Stimulated activated effector memory CD8-positive, alpha-beta T cell treated with anti-CD3 and anti-CD28 coated beads, Interleukin-12 subunit alpha, Interleukin-12 subunit beta, amount 100 ng/mL, for 72 hours (primary cell): ENCODE measurements around the gene CARD19.

Source experiments
- ATAC-seq: fragments of 150-1000 bp; cut with Tn5 transposase; 2 replicates; pipeline ENCODE4 v1.10.0; 2021
- DNase-seq, 2 donors: peaks; one replicate each; pipeline ENCODE4 v3.0.0; 2021 to 2022; ENCODE audit warnings: low spot score in 2 of 2
- H3K27ac Mint-ChIP-seq: one replicate; pipeline ENCODE4 v1.8.0; 2022; ENCODE audit warnings: mild to moderate bottlenecking, mixed read lengths
- H3K36me3 Mint-ChIP-seq: one replicate; pipeline ENCODE4 v1.8.0; 2022; ENCODE audit warnings: mild to moderate bottlenecking, mixed read lengths
- H3K4me1 Mint-ChIP-seq: one replicate; pipeline ENCODE4 v1.8.0; 2022; ENCODE audit warnings: mixed read lengths
- H3K4me3 Mint-ChIP-seq: one replicate; pipeline ENCODE4 v1.8.0; 2022; ENCODE audit warnings: mild to moderate bottlenecking, mixed read lengths
- H3K9me3 Mint-ChIP-seq: one replicate; pipeline ENCODE4 v1.8.0; 2022; ENCODE audit warnings: mixed read lengths

Gene CARD19

DNA sequence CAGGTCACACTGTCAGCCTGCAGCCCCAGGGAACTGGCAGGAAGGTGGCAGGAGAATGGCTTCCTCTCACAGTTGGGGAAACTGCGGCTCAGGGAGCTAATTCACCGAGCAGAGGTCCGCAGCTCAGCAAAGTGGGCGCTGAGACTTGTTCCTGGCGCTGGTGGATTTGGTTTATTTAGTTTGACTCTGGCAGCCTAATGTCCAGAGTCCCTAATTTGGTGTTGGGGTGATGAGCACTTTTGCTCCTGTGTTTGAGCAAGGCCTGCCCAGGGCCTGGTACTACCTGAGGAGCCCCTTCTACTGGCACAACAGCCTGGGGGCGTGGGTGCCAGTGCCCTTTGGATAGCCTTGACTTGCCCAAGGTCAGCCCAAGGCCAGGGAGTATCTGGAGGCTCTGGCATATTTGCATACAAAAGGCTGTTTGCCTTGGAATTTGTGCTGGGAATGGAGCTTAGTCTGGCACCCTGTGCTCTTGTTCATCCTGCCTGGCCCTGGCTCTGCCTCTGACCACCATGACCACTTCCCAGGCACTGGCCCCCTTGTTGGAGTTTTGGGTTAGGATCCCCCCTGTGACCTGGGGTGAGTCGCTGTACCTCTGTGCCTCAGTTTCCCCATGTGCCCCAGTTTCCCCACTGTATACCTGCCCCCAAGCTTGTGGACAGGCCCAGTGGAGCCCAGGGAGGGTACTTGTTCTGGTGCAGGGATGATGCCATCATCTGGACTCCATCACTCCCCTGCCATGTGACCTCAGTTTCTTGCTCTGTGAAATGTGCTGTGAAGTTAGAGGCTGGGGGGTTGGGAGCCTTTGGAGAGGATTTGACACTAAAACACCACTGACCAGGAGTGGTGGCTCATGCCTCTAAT is 36.1 kb upstream of the CARD19 start:
- ATAC-seq = no peak
- H3K36me3 Mint-ChIP-seq = peaks cover 17% of the 10 kb centered on the region
- H3K27ac Mint-ChIP-seq = peak overlapping the region; percentile 86
- DNase-seq = peak in 1 of 2 donors; percentile 53
- H3K9me3 Mint-ChIP-seq = no peaks in the 10 kb centered on the region
- H3K4me3 Mint-ChIP-seq = peak overlapping the region; percentile 79
- H3K4me1 Mint-ChIP-seq = peaks cover 62% of the 10 kb centered on the region

GRCh38 chr9:93060746-93061259 is 35.2 kb upstream of the CARD19 start:
- peaks cover 25% of the 10 kb centered on the region for H3K36me3 Mint-ChIP-seq
- ATAC-seq = no peak
- H3K4me3 Mint-ChIP-seq = peak overlapping the region; percentile 79
- no peak for DNase-seq
- H3K4me1 Mint-ChIP-seq = peaks cover 66% of the 10 kb centered on the region
- H3K27ac Mint-ChIP-seq = peak overlapping the region; percentile 86
- no peaks in the 10 kb centered on the region for H3K9me3 Mint-ChIP-seq

DNA sequence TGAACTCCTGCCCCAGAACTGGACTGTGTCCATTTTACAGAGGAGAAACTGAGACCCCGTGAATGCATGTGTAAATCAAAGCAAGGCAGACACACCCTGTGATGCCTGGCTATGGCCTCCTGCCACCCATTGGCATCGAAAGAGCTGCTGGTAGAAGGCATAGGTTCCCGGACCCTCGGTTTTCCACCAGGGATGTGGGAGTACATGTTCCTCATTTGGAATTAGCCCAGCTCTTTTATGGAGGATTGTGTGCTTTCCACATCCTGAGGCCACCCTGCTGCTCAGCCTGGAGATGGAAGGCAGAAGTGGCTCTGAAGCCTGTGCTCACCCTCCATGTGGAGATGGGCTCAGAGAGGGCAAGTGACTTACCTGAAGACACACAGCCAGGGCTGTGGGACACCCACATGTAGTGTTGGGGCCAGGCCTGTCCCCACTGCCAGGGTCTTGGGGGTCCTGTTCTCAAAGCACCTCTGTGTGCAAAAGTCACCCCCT is 34.7 kb upstream of the CARD19 start:
- Mint-ChIP-seq H3K9me3 (no peaks in the 10 kb centered on the region), H3K36me3 (peaks cover 29% of the 10 kb centered on the region), H3K27ac (peak overlapping the region; percentile 86), H3K4me1 (peaks cover 71% of the 10 kb centered on the region), H3K4me3 (peak overlapping the region; percentile 79)
- DNase-seq (no peak), ATAC-seq (no peak)

DNA sequence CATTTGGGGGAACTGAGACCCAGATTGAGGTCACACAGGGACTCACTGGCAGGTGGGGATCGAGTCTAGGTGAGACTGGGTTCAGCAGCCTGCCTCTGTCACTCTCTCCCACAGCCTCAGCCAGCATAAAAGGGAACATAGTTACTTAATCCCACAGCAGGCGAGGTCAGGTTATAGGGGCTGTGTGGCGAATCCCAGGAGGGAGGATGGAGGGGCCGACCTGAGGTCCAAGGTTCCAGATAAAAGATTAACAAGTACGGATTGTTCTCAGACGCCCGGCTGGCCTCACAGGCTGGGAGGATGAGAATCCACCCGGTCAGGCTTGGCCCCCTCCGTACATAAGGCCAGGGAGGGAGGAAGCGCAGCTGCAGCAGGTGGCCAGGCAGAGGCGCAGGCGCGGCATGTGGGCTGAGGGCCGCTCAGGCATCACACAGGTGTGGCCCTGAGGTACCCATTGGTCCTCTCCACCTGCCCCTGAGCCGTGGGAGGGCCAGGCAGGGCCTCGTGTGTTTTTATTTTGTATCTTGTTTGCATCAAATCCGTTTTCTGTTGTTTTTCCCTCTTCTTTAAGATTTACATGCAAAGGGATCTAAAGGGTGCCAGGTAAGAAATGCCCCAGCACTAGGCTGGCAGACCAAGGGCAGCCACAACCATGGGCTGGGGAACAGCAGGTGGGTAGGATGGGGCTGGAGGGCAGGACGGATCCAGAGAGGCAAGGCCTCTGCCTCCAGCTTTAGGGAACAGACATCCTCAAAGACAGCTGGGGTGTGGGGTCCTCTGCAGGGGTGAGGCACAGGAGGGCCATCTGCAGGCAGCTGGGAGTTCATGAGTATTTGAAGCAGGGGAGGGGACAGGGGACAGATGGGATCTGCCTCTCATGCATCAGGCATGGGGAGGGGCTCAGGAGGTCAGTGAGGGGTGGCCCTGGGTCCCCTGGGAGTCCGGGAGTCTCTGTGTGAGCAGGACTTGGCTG is 33.9 kb upstream of the CARD19 start:
- ATAC-seq = no peak
- H3K4me3 Mint-ChIP-seq = peak overlapping the region; percentile 79
- no peaks in the 10 kb centered on the region for H3K9me3 Mint-ChIP-seq
- peaks cover 71% of the 10 kb centered on the region for H3K4me1 Mint-ChIP-seq
- peaks cover 29% of the 10 kb centered on the region for H3K36me3 Mint-ChIP-seq
- no peak for DNase-seq
- peak overlapping the region; percentile 68 for H3K27ac Mint-ChIP-seq

DNA sequence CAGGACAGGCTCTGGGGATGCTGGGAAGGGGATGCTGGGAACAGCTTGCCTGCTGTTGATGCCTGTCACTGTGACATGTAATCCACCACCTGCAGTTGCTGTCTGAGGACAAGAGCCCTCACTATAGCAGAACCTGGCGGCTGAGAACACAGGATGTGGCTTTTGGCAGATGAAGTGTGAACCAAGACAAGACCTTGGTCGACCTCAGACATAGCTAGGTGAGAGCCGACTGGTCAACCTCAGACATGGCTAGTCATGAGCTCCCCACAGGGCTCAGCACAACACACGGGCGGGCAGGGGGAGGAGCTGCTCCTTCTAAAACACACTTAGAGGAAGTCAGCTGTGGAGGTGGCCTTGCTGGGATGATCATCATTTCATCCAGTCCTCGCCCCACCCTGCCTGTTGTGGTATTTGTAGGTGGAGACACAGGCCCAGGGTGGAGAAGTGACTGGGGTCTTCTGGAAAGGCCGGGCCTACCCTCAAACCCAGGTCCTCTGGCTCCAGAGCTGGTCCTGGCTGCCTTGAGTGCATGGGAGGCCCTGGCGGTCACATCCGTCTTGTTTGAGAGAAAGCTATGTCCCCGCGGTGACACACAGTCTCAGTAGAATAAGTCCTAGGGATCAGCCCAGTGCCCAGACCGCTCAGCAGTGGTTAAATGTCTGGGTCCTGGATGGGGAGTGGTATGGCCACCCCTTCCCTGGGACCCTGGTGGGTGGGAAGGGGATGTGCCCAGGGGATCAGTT is 31.5 kb upstream of the CARD19 start:
- no peaks in the 10 kb centered on the region for H3K9me3 Mint-ChIP-seq
- H3K27ac Mint-ChIP-seq = peak overlapping the region; percentile 94
- DNase-seq (peak; percentile 69 to 91), ATAC-seq (peak; percentile 99)
- peaks cover 18% of the 10 kb centered on the region for H3K36me3 Mint-ChIP-seq
- peaks cover 60% of the 10 kb centered on the region for H3K4me1 Mint-ChIP-seq
- peak overlapping the region; percentile 73 for H3K4me3 Mint-ChIP-seq

DNA sequence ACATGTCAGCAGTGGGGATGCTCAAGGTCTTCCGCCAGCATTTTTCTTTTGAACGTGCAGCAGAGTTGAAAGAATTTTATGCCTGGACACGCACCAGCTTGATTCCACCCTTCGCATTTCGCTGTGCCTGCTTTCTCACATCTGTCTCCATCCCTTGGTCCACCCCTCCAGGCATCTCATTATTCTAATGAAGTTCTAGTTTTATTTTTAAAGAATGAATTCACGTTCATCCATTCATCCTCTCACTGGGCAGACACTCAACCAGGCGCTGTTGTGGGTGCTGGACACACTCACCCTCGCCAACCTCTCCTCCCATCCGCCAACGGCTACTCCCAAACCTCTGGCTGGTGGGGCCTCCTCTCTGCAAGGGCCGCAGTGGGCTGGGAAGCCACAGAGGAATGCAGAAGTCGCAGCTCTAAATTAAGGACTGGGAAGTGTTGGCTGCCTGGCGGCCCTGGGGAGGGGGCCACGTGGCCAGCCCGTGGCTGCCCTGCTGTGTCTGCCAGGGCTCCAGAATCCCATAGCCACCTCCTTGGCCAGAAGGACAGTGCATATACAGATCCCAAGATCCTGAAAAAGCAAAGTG is 30.8 kb upstream of the CARD19 start:
- no peaks in the 10 kb centered on the region for H3K9me3 Mint-ChIP-seq
- peaks cover 17% of the 10 kb centered on the region for H3K36me3 Mint-ChIP-seq
- H3K4me3 Mint-ChIP-seq = peak overlapping the region; percentile 73
- H3K27ac Mint-ChIP-seq = peak overlapping the region; percentile 94
- DNase-seq = no peak
- peaks cover 54% of the 10 kb centered on the region for H3K4me1 Mint-ChIP-seq
- ATAC-seq = no peak

DNA sequence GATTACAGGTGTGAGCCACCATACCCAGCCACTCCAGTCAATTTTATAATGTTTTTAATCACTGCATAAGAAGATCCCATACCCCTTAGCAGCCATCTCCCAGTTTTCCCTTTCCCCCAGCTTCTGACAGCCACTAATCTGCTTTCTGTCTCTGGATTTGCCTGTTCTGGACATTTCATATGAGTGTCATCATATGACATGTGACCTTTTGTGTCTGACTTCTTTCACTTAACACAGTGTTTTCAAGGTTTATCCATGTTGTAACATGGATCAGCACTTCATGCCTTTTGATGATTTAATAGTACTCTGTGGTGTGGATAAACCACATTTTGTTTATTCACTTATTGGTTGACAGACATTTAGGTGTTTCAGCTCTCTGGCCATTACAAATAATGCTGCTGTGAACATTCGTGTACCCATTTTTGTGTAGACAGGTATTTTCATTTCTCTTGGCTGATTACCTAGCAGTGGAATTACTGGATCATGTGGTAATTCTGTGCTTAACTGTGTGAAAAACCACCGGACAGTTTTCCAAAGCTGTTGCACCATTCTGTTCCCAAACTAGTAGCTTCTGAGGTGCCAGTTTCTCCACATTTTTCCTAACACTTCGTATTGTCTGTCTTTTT is 28.9 kb upstream of the CARD19 start:
- ATAC-seq (no peak), DNase-seq (no peak)
- Mint-ChIP-seq H3K4me3 (no peak overlapping the region), H3K27ac (no peak overlapping the region), H3K36me3 (peaks cover 12% of the 10 kb centered on the region), H3K9me3 (no peaks in the 10 kb centered on the region), H3K4me1 (peaks cover 45% of the 10 kb centered on the region)

DNA sequence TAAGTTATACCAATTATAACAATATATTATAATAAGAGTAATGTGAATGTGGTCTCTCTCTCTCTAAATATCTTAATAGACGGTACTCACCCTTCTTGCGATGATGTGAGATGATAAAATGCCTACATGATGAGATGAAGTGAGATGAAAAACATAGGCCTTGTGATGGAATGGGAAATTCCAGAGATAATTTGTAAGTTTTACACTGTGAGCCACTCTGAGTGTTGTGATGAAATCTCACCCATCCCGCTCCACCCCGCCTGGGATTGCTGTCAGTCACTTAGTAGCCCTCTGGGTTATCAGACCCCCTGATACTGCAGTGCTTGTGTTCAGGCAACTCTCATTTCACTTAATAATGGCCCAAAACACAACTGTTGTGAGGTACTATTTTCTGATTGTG is 27.1 kb upstream of the CARD19 start:
- Mint-ChIP-seq H3K4me3 (no peak overlapping the region), H3K27ac (no peak overlapping the region), H3K36me3 (peaks cover 12% of the 10 kb centered on the region), H3K9me3 (no peaks in the 10 kb centered on the region), H3K4me1 (peaks cover 33% of the 10 kb centered on the region)
- ATAC-seq (no peak), DNase-seq (no peak)

- ATAC-seq (no peak), DNase-seq (no peak)
- Mint-ChIP-seq H3K4me3 (no peak overlapping the region), H3K36me3 (no peaks in the 10 kb centered on the region), H3K27ac (no peak overlapping the region), H3K9me3 (no peaks in the 10 kb centered on the region), H3K4me1 (peaks cover 10% of the 10 kb centered on the region)
These were observed 24.6 kb upstream of the CARD19 start for GRCh38 chr9:93071464-93071863.

- H3K4me1 Mint-ChIP-seq = peaks cover 10% of the 10 kb centered on the region
- no peaks in the 10 kb centered on the region for H3K36me3 Mint-ChIP-seq
- no peak for ATAC-seq
These were observed 23.6 kb upstream of the CARD19 start for GRCh38 chr9:93072383-93072795.

GRCh38 chr9:93076101-93076791 is 19.8 kb upstream of the CARD19 start:
- Mint-ChIP-seq H3K4me3 (no peak overlapping the region), H3K27ac (peak overlapping the region; percentile 74), H3K36me3 (peaks cover 6% of the 10 kb centered on the region), H3K4me1 (peaks cover 2% of the 10 kb centered on the region), H3K9me3 (no peaks in the 10 kb centered on the region)
- ATAC-seq (no peak), DNase-seq (no peak)

More at GRCh38 chr9:93072383-93072795, 23.6 kb upstream of the CARD19 start:
- no peak for DNase-seq
- no peaks in the 10 kb centered on the region for H3K9me3 Mint-ChIP-seq
- H3K27ac Mint-ChIP-seq = no peak overlapping the region
- no peak overlapping the region for H3K4me3 Mint-ChIP-seq

GRCh38 chr9:93076792-93077128 is 19.3 kb upstream of the CARD19 start:
- no peak overlapping the region for H3K4me3 Mint-ChIP-seq
- H3K9me3 Mint-ChIP-seq = no peaks in the 10 kb centered on the region
- peak overlapping the region; percentile 74 for H3K27ac Mint-ChIP-seq
- H3K36me3 Mint-ChIP-seq = peaks cover 6% of the 10 kb centered on the region
- ATAC-seq = no peak
- no peaks in the 10 kb centered on the region for H3K4me1 Mint-ChIP-seq
- no peak for DNase-seq

DNA sequence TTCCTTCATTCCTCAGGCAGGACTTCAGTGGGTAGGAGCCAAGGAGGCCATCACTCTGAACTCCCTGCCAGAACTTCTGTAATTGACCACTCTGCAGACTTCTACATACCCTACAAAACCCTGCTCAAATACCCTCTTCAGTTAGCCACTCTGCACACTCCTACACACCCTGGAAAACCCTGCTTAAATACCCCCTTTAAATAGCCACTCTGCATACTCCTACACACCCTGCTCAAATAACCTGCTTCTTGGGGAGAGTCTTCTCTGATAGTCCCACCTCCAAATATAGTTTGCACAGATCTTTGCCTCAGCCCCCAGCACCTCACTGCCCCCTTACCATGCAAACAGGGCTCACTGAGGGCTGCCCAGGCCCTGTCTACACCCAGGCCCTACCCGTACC is 18.6 kb upstream of the CARD19 start:
- Mint-ChIP-seq H3K4me3 (no peak overlapping the region), H3K36me3 (peaks cover 6% of the 10 kb centered on the region), H3K27ac (peak overlapping the region; percentile 74), H3K4me1 (no peaks in the 10 kb centered on the region), H3K9me3 (no peaks in the 10 kb centered on the region)
- no peak for DNase-seq
- no peak for ATAC-seq
